GM11168 (cell line): ENCODE results near the gene SFT2D1.
"Not testable (repeated sequence)": the region's sequence is repeated elsewhere in the genome, so short reads cannot be mapped to it uniquely, and the experiment has no call there.

ENCODE experiments used
- in situ Hi-C: fragments of 300-500 bp; cut with MboI; formaldehyde crosslinking; loops from one replicate; pipeline ENCODE4 v1.12.0; 2022; ENCODE audit warnings: low sequenced_read_pairs; ENCODE audit not compliant: unreplicated experiment

SFT2D1 gene

DNA sequence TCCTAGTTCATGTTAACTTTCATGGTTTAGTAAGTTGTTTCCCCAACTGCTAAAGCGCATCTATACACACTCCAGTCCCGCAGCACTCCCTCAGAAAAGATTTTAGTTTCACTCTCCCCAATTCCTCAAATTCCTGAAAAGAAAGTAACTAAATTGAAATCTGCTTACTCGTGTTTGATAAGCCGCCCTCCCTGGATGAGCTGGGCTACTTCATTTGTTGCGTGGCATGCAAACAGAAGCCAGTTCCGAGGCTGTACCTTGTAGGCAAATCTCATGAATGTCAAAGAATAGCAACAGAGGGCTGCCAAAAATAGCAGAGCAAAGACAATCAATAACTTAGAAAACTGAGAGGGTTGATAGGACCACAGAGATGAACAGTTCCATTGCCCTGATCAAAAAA lies 23.5 kb upstream of the SFT2D1 start:
- in situ Hi-C loops, result no loop called here

DNA sequence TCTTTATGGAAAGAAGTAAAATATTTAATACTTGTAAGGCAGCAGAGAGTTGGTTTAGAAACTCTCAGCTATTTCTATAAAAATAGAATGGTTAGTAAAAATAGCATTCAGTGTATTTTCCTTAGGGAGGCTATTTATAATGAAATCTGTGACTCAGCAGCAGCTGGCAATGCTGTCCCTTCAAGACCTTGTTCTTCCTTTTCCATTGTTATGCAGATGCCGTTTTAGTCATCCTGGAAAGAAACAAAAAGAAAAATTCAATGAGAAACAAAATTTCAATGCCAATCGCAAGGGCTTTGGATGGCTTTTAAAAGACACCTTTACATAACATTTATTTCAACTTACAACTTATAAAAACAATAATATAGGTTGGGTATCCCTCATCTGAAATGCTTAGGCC lies 22.9 kb upstream of the SFT2D1 start:
- in situ Hi-C loops, result no loop called here

- in situ Hi-C loops, result no loop called here
These were observed 22.1 kb upstream of the SFT2D1 start for GRCh38 chr6:166364456-166364855.

GRCh38 chr6:166362427-166362826 lies 20.1 kb upstream of the SFT2D1 start:
- in situ Hi-C loops, result not testable (repeated sequence)

- in situ Hi-C loops, result no loop called here
These were observed 18.7 kb upstream of the SFT2D1 start for GRCh38 chr6:166361077-166361429.

DNA sequence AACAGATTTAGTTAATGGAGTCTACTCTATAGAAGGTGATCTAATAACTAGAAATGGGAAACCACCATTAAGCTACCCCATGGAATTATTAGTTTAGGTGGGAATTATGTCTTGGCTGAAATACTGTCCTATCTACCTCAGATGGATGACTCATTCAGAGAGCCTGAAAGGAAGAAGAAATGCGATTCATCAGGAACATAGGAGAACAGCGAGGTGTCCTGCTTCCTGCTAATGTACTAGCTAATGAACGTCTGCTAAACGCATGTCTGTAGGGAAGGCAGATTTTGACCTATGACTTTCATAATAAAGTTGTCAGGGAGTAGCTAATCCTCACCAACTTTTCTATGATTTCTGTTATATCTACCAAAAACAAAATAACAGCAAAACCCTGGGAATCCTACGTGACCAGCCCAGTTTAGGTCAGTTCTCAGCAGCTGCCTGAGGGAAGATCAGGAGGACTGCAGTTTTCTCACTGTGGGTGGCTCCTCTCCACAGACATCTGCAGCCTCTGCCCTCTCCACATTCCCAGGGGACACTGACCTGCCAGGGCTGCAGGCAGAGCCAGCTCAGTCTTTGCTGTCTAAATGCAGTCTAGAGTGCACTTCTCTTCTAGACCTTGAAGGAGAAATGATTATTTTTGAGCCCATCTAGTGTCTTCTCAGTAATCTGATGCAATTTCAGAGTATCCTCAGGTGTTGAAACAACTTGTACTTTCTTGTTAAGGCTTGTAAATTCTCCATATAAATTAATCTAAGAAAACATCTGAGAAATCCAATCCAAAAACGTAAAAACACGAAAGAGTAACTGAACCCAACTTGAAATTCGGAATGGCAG lies 18.1 kb upstream of the SFT2D1 start:
- in situ Hi-C loops, result no loop called here

DNA sequence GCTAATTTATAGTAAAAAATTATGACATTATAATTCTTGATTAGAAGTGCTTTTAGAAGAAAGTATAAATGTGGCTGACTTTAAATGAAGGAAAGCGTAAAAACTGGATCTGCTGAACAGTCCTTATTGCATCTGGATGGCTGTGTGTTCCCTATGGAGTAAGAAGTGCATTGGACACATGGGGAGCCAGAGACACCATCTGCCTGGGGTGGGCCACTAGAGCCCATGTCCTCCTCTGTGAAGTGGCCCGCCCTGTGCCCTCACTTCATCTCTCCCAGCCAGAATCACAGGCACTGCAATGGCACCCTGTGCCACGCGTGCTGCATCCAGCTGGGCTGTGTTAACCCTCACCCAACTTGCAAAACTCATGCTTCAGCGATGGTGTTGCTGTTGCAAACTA lies 13.2 kb upstream of the SFT2D1 start:
- in situ Hi-C loops, result no loop called here

- in situ Hi-C loops, result no loop called here
These were observed 12.6 kb upstream of the SFT2D1 start for GRCh38 chr6:166354965-166355364.

DNA sequence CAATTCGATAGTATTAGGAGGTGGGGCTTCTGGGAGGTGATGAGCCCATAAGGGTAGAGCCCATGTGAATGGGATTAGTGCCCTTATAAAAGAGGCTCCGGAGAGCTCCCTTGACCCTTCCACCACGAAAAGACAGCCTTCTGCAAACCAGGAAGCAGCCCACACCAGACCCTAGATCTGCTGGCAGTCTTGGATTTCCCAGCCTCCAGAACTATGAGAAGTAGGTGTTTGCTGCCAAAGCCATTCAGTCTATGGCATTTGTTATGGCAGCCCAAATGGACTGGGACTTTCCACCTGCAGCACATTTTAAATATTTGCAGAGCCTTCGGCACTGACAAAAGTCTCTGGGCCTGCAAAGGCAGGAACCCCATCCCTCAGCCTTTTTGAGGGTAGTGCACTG lies 11.8 kb upstream of the SFT2D1 start:
- in situ Hi-C loops, result no loop called here

DNA sequence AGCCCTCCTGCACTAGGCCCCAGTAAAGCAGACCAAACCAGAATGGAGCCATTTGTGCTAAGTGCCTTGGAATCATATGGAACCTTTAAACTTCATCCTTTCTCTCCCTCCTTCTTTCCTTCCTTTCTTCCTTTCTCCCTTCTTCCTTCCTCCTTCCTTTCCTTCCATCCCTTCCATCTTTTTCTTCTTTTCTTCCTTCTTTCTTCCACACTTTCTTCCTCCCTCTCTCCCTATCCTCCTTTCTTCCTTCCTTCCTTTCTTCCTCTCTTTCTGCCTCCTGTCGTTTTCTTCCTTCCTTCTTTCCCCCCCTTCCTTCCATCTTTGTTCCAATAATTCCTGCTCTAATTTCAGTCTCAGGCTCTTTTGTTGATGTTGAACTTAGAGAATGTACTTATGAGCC lies 11.2 kb upstream of the SFT2D1 start:
- in situ Hi-C loops, result no loop called here

- in situ Hi-C loops, result no loop called here
These were observed 10.6 kb upstream of the SFT2D1 start for GRCh38 chr6:166352923-166353322.

DNA sequence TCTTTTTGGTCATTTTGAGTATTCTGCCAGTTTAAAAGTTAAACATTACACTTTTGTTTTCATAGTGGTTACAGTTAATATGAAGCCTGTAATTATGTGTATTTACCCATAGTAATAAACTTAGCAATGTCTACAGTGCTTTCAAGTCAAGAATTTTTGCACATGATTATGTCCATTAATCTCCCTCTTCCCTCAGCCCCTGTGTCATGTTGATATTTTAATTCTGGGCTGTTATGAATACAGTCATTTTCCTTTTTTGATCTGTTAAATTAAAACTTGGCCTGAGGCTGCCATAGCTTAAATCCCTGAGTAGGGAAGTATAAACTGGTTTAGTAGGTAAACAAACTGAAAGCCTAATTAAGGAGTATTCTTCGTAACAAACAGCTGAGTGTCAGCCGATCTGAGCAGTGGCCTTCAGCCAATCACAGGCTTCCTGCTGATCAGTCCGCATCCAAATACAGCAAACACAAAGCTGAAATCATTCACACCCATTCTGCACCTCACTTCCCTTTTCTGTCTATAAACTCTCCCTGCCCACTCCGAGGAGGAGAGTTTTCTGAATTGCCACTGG lies 9.5 kb upstream of the SFT2D1 start:
- in situ Hi-C loops, result no loop called here

DNA sequence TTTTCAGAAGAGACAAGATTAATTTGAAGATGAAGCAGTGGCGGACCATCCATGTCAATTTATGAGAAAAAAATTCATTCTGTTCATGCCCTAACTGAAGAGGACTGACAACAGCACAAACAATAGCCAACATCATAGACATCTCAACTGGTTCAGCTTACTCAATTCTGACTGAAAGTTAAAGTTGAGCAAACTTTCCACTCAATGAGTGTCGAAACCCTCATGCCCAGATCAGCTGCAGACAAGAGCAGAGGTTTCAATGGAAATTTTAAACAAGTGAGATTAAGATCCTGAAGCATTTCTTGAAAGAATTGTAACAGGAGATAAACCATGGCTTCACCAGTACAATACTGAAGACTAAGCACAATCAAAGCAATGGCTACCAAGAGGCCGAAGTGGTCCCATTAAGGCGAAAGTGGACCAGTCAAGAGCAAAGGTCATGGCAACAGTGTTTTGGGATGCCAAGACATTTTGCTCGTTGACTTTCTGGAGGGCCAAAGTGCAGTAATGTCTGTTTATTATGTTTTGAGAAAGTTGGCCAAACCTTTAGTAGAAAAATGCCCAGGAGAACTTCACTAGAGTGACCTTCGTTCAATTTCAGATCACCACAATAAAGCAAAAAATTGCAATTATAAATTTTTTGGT lies 6.1 kb upstream of the SFT2D1 start:
- in situ Hi-C loops, result no loop called here

- in situ Hi-C loops, result no loop called here
These were observed 4.6 kb upstream of the SFT2D1 start for GRCh38 chr6:166346965-166347364.

DNA sequence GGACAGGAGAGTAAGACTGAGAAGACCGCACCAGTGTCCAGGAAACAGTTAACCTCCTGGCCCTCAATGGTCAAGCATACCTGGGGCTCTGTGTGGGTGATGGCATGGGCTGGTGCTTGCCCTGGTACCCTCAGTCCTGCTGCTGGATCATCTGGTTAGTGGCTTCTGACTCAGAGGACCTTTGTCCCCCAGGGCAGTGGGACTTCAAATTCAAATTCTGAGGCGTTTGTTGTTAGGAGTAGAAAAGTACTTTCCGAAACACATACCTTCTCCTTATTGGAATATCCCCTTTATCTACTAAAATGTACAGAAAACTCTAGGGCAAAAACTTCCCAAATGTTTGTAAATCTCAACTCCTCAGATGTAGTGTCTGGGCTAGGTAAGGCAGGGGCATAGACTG lies 4.1 kb upstream of the SFT2D1 start:
- in situ Hi-C loops, result no loop called here

GRCh38 chr6:166345672-166346071 lies 3.3 kb upstream of the SFT2D1 start:
- in situ Hi-C loops, result not testable (repeated sequence)

DNA sequence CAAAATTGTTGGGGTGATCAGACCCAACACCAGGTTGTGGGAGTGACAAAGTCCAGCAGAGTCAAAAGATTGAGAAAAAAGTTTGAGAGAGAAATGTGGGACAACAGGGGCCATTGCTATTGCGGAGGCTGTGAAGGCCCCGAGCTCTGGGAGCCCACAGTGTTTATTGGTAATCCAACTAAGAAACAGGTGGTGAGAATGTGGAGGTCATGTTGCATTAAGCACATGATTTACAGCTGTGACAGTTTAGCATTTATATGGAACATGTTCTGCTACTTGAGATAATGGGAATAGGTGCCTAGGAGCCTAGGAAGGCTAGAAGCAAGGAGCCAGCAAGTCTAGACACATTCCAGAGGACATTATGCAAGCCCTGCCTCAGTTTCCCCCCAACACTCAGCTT lies 2.6 kb upstream of the SFT2D1 start:
- in situ Hi-C loops, result not testable (repeated sequence)

DNA sequence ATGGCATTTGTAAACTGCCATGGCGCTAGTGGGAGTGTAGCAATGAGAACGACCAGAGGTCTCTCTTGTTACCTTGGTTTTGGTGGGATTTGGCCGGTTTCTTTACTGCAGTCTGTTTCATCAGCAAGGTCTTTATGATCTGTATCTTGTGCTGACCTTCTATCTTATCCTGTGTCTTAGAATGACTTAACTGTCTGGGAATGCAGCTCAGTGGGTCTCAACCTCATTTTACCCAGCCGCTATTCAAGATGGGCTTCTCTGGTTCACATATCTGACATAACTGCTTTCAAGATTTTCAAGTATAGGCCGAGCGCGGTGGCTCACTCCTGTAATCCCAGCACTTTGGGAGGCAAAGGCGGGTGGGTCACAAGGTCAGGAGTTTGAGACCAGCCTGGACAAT lies 1.9 kb upstream of the SFT2D1 start:
- in situ Hi-C loops, result no loop called here

DNA sequence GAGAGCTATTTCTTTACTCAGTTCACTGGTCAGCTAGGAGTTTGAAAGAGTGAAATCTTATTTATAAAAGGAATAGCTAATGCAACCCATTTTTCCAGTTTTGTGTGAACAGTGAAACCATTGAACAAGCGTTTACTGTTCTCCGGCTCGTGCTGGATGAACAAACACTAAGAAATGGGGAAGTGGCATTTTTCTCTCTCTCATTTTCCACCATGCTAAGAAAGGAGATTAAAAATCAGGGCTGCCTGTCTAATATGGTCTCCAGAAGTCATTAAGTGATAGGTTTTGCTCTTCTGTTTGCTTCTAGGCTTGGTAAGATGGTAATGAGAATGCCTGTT lies 774 bp upstream of the SFT2D1 start:
- in situ Hi-C loops, result no loop called here

- in situ Hi-C loops, result no loop called here
These were observed 382 bp downstream of the SFT2D1 start for GRCh38 chr6:166341977-166342348.

- in situ Hi-C loops, result no loop called here
These were observed 881 bp downstream of the SFT2D1 start for GRCh38 chr6:166341464-166341863.

GRCh38 chr6:166338854-166339253 lies 3.5 kb downstream of the SFT2D1 start:
- in situ Hi-C loops, result no loop called here
